Prostate gland (tissue), 2 donors: ENCODE measurements around the gene DSCAM.

ENCODE experiments used
- POLR2A ChIP-seq: fragments of 450-650 bp; IDR thresholded peaks from one replicate; pipeline ENCODE4 v1.6.1; 2016; ENCODE audit warnings: antibody characterized with exemption, mild to moderate bottlenecking
- POLR2AphosphoS5 ChIP-seq: sonication (generic); formaldehyde crosslinking; IDR thresholded peaks from one replicate; pipeline ENCODE4 v1.6.1; 2017; ENCODE audit warnings: antibody characterized with exemption
- TF ChIP-seq, protein P1 (sequence below), 4 experiments: fragments of 200-600 bp in 2 of 4; fragments of 450-650 bp in 2 of 4; sonication (generic) in 2 of 4; IDR thresholded peaks; 1 replicate in 3 of 4; 2 replicates in 1 of 4; pipeline ENCODE4 v1.5.1; 2016 to 2019; ENCODE audit warnings: antibody characterized with exemption in 4 of 4, mild to moderate bottlenecking in 2 of 4, moderate library complexity in 2 of 4

GRCh38 chr21:40408561-40408960 is 438.4 kb downstream of the DSCAM start:
- TF ChIP-seq, protein P1, sequence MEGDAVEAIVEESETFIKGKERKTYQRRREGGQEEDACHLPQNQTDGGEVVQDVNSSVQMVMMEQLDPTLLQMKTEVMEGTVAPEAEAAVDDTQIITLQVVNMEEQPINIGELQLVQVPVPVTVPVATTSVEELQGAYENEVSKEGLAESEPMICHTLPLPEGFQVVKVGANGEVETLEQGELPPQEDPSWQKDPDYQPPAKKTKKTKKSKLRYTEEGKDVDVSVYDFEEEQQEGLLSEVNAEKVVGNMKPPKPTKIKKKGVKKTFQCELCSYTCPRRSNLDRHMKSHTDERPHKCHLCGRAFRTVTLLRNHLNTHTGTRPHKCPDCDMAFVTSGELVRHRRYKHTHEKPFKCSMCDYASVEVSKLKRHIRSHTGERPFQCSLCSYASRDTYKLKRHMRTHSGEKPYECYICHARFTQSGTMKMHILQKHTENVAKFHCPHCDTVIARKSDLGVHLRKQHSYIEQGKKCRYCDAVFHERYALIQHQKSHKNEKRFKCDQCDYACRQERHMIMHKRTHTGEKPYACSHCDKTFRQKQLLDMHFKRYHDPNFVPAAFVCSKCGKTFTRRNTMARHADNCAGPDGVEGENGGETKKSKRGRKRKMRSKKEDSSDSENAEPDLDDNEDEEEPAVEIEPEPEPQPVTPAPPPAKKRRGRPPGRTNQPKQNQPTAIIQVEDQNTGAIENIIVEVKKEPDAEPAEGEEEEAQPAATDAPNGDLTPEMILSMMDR (IDR thresholded peaks at IDR 0.05), result no peak
- TF ChIP-seq POLR2AphosphoS5, result no peak
- no peak for TF ChIP-seq POLR2A
